Fibroblast of lung (primary cell): ENCODE results near the gene GFPT2. TPM values are rescaled to one million over a fixed set of nuclear protein-coding genes. Genes with fewer than 3 reads are reported as not detected.

Experiments used
- DNase-seq, 2 donors: peaks; one replicate each; pipeline versions ENCODE4 v3.0.0 to v3.0.0-alpha.2; 2010; ENCODE audit warnings: low read depth in 2 of 2
- H2AFZ ChIP-seq: 2 replicates; pipeline ENCODE4 v1.5.1; 2012; ENCODE audit warnings: low read length, control low read depth, inconsistent platforms
- H3K27ac ChIP-seq: 2 replicates; pipeline ENCODE4 v1.5.1; 2011; ENCODE audit warnings: low read length, control low read depth; ENCODE audit not compliant: insufficient read depth
- H3K27me3 ChIP-seq: 2 replicates; pipeline ENCODE4 v1.5.1; 2011; ENCODE audit warnings: mild to moderate bottlenecking, low read length; ENCODE audit not compliant: control insufficient read depth, insufficient read depth
- H3K36me3 ChIP-seq: 2 replicates; pipeline ENCODE4 v1.5.1; 2011; ENCODE audit warnings: low read length; ENCODE audit not compliant: control insufficient read depth, insufficient read depth
- H3K4me1 ChIP-seq: 2 replicates; pipeline ENCODE4 v1.5.1; 2011; ENCODE audit warnings: low read length; ENCODE audit not compliant: control insufficient read depth, insufficient read depth; ENCODE audit errors: extremely low read depth
- H3K4me2 ChIP-seq: 2 replicates; pipeline ENCODE4 v1.5.1; 2011; ENCODE audit warnings: low read length, control low read depth; ENCODE audit not compliant: insufficient read depth; ENCODE audit errors: extremely low read depth
- H3K4me3 ChIP-seq, 4 experiments: fragments of 200-600 bp in 1 of 4; sonication (generic) in 1 of 4; replicated peaks in 1 of 4; 2 replicates each; pipeline ENCODE4 v1.5.1; 2011 to 2016; ENCODE audit warnings: low read length in 4 of 4, low read depth in 3 of 4, mild to moderate bottlenecking in 3 of 4, control low read depth in 2 of 4, inconsistent platforms in 1 of 4, mixed read lengths in 1 of 4; ENCODE audit not compliant: insufficient read depth in 1 of 4; ENCODE audit errors: control extremely low read depth in 1 of 4
- H3K79me2 ChIP-seq: 2 replicates; pipeline ENCODE4 v1.5.1; 2012; ENCODE audit warnings: mild to moderate bottlenecking, low read length, inconsistent platforms; ENCODE audit not compliant: control insufficient read depth, insufficient read depth
- H3K9ac ChIP-seq: 2 replicates; pipeline ENCODE4 v1.5.1; 2011; ENCODE audit warnings: mild to moderate bottlenecking, low read length, control low read depth; ENCODE audit not compliant: insufficient read depth
- H3K9me3 ChIP-seq: 2 replicates; pipeline ENCODE4 v1.5.1; 2012; ENCODE audit warnings: low read depth, low read length; ENCODE audit not compliant: control insufficient read depth, insufficient read depth
- H4K20me1 ChIP-seq: 2 replicates; pipeline ENCODE4 v1.5.1; 2011; ENCODE audit warnings: low read length; ENCODE audit not compliant: control insufficient read depth, insufficient read depth; ENCODE audit errors: extremely low read depth
- EZH2 ChIP-seq: IDR thresholded peaks from 2 replicates; pipeline ENCODE4 v1.5.1; 2012; ENCODE audit warnings: low read length, control low read depth, mild to moderate bottlenecking; ENCODE audit errors: missing control alignments
- polyA plus RNA-seq, 2 donors: library from polyadenylated mRNA; depleted of rRNA in 1 of 2; stranded (reverse) in 1 of 2; unstranded in 1 of 2; fragments of >200 nt; gene quantifications; 2 replicates each; pipeline ENCODE4 v1.2.1, GENCODE V29; 2011 to 2012; ENCODE audit warnings: missing spikeins in 1 of 2
- total RNA-seq: library from RNA; depleted of rRNA; stranded (reverse); fragments of >200 nt; gene quantifications from 2 replicates; pipeline ENCODE4 v1.2.1, GENCODE V29; 2014
- TF ChIP-seq, protein P1 (sequence below), 2 donors: IDR thresholded peaks in 1 of 2; conservative IDR thresholded peaks in 1 of 2; 1 replicate in 1 of 2; 2 replicates in 1 of 2; pipeline ENCODE4 v1.5.1; 2011 to 2012; ENCODE audit warnings: low read length in 2 of 2, control low read depth in 1 of 2, inconsistent platforms in 1 of 2, low read depth in 1 of 2, mild to moderate bottlenecking in 1 of 2

The GFPT2 gene
- total and polyA plus RNA-seq, 2 donors (not counting 1 experiment from before 2014, with no cell fraction given) = 6.1 to 19.3 TPM

DNA sequence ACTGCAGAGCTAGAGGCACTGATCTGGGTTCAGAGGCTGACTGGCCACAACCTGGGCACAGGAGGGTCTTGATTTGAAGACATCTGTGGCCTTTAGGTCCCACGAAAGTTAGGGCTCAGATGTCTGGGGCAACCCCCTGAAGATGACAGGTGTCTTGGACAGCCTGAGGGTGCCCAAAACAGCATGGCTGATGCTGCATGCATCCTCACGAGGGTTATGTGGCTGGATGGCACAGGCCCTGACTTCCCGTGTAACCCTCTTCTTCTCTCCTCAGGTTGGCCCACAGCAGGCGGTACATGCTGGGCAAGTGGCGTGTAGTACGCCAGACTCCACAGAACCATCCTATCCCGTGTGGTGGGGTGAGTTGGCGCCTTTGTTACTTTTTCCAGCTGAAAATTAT is 29.8 kb upstream of the GFPT2 start:
- no peak for DNase-seq
- Histone ChIP-seq H3K36me3 (no peaks in the 10 kb centered on the region), H3K9me3 (no peaks in the 10 kb centered on the region), H3K4me1 (no peaks in the 10 kb centered on the region), H3K27me3 (no peaks in the 10 kb centered on the region), H3K4me3 (no peak overlapping the region), H3K9ac (no peak overlapping the region), H3K79me2 (no peaks in the 10 kb centered on the region), H3K4me2 (no peak overlapping the region), H4K20me1 (no peaks in the 10 kb centered on the region), H2AFZ (no peak overlapping the region), H3K27ac (no peak overlapping the region)
- no peak for TF ChIP-seq EZH2
- TF ChIP-seq, protein P1, sequence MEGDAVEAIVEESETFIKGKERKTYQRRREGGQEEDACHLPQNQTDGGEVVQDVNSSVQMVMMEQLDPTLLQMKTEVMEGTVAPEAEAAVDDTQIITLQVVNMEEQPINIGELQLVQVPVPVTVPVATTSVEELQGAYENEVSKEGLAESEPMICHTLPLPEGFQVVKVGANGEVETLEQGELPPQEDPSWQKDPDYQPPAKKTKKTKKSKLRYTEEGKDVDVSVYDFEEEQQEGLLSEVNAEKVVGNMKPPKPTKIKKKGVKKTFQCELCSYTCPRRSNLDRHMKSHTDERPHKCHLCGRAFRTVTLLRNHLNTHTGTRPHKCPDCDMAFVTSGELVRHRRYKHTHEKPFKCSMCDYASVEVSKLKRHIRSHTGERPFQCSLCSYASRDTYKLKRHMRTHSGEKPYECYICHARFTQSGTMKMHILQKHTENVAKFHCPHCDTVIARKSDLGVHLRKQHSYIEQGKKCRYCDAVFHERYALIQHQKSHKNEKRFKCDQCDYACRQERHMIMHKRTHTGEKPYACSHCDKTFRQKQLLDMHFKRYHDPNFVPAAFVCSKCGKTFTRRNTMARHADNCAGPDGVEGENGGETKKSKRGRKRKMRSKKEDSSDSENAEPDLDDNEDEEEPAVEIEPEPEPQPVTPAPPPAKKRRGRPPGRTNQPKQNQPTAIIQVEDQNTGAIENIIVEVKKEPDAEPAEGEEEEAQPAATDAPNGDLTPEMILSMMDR (conservative IDR thresholded peaks at IDR 0.05 in 1 of 2, IDR thresholded peaks at IDR 0.05 in 1 of 2; ENCODE audit: low read depth in 1 of 2, low read length in 2 of 2) = no peak

DNA sequence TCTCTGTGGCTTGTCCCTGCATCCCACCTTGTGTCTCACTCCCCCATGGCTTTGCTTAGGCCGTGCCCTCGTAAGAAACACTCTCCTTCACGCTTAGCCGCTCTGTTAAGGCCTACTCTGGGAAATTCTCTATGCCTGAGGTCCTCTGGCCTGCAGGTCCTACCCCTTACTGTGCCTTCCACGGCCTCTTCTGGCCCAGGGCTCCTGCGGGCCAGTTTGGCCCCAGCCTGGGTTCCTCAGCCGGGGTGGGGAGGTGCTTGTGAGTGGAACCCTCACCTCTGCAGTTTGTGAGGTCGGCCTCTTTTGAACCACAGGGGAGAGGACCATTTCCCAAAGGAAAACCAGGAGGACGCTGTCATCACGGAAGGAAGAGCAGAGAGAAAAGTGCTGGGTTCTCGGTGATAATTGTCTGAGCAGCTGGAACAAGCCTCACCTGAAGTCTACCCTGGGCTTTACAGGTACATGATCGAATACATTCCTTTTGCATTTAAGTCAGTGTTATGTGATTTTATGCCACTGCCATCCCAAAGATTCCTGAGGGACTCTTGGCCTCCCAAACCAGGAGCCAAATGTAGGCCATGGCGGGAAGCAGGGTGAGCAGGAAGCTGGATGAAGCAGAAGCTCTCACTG is 28.8 kb upstream of the GFPT2 start:
- Histone ChIP-seq H2AFZ (no peak overlapping the region), H3K9me3 (no peaks in the 10 kb centered on the region), H3K4me1 (no peaks in the 10 kb centered on the region), H3K27ac (no peak overlapping the region), H3K4me3 (no peak overlapping the region), H3K9ac (no peak overlapping the region), H4K20me1 (no peaks in the 10 kb centered on the region), H3K79me2 (no peaks in the 10 kb centered on the region), H3K36me3 (no peaks in the 10 kb centered on the region), H3K27me3 (no peaks in the 10 kb centered on the region), H3K4me2 (no peak overlapping the region)
- TF ChIP-seq, protein P1 (conservative IDR thresholded peaks at IDR 0.05 in 1 of 2, IDR thresholded peaks at IDR 0.05 in 1 of 2; ENCODE audit: low read depth in 1 of 2, low read length in 2 of 2) = no peak
- TF ChIP-seq EZH2 = no peak
- DNase-seq = no peak

DNA sequence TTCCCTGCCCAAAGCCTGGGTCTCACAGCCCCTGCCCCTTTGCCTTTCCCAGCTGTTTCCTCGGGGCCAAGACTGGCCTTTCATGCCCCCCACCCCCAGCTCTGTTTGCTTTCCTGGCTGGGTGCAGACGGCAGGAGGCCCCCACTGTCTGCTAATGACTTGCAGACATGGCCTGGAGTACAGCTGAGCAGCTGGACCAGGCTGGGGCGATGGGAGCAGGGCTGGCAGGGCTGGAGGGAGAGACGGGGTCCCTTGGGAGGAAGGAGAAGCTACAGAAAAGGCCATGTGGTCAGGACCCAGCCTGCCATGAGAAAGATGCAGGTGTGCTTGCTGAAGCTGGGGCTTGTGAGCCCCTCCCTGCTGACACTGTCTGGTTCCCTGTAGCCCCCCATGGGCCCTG is 28.3 kb upstream of the GFPT2 start:
- Histone ChIP-seq H3K27me3 (no peaks in the 10 kb centered on the region), H3K9ac (no peak overlapping the region), H3K4me1 (no peaks in the 10 kb centered on the region), H3K4me3 (no peak overlapping the region), H4K20me1 (no peaks in the 10 kb centered on the region), H3K79me2 (no peaks in the 10 kb centered on the region), H3K27ac (no peak overlapping the region), H3K9me3 (no peaks in the 10 kb centered on the region), H3K4me2 (no peak overlapping the region), H2AFZ (no peak overlapping the region), H3K36me3 (no peaks in the 10 kb centered on the region)
- TF ChIP-seq, protein P1 (conservative IDR thresholded peaks at IDR 0.05 in 1 of 2, IDR thresholded peaks at IDR 0.05 in 1 of 2; ENCODE audit: low read depth in 1 of 2, low read length in 2 of 2) = no peak
- TF ChIP-seq EZH2 = no peak
- no peak for DNase-seq
